ENCODE results near the gene CABYR. TPM values are rescaled to one million over a fixed set of nuclear protein-coding genes. Genes with fewer than 3 reads are reported as not detected.

CABYR gene
- total and polyA plus RNA-seq, 10 donors = 0.56 to 2.3 (median 1.4) TPM; not detected in 1

DNA sequence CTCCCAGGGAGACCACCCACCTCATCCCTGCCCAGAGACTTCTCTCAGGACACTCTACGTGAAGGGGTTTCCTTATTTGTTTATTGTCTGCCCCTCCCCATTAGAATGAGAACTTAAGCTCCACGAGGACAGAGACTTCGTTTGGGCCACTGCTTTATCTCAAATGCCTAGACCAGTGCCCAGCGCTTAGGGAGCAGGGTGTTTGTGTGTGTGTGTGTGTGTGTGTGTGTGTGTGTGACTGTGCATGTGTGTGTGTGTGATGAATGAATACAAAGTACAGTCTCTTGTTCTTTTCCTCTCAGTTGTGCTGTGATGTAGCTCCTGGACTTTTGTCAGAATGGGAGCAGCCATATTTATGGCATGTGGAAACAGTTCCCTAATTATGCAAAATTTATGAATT is 34.4 kb upstream of the CABYR start:
- Histone ChIP-seq H3K27me3 (replicated peaks in 1 of 7) (no peaks in the 10 kb centered on the region), H3K9me3 (no peaks in the 10 kb centered on the region), H3K4me1 (no peaks in the 10 kb centered on the region), H3K27ac (no peak overlapping the region), H3K4me3 (no peak overlapping the region), H3K36me3 (peaks cover 0 to 22% (median 0%) of the 10 kb centered on the region in 6 donors)
- intact Hi-C loops (cut with DNase I; ENCODE audit: low total_unique reads) = no loop called here
- TF ChIP-seq POLR2A (IDR thresholded peaks at IDR 0.05) (no peak), POLR2AphosphoS5 (IDR thresholded peaks at IDR 0.05) (no peak)
- TF ChIP-seq, protein P1, sequence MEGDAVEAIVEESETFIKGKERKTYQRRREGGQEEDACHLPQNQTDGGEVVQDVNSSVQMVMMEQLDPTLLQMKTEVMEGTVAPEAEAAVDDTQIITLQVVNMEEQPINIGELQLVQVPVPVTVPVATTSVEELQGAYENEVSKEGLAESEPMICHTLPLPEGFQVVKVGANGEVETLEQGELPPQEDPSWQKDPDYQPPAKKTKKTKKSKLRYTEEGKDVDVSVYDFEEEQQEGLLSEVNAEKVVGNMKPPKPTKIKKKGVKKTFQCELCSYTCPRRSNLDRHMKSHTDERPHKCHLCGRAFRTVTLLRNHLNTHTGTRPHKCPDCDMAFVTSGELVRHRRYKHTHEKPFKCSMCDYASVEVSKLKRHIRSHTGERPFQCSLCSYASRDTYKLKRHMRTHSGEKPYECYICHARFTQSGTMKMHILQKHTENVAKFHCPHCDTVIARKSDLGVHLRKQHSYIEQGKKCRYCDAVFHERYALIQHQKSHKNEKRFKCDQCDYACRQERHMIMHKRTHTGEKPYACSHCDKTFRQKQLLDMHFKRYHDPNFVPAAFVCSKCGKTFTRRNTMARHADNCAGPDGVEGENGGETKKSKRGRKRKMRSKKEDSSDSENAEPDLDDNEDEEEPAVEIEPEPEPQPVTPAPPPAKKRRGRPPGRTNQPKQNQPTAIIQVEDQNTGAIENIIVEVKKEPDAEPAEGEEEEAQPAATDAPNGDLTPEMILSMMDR (IDR thresholded peaks at IDR 0.05 in 8 of 11, conservative IDR thresholded peaks at IDR 0.05 in 3 of 11) = no peak
- DNase-seq = no peak
- 91 to 99% (median 95%) methylated on average over 4 of the region's 4 CpGs for WGBS, 5 donors

DNA sequence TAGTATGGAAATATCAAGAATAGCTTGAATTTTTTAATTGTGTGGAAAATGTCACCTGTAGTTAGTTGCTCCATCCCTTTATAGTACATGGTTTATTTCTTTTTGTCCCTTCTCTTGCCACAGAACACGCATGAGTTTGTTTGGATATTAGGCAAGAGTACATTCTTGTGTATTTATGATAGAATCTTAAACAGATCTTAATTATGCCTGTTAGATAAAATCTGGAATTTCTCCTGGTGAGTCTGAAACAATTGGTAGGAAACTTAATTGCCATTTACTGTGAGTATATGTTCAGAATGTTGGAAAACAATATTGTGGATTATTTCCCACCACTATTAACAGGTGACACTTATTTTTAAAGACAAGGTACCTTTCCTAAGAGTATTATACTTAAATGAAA is 30.2 kb upstream of the CABYR start:
- 85 to 97% (median 94%) methylated on average over 1 of the region's 1 CpG for WGBS, 5 donors
- H3K9me3 ChIP-seq = no peaks in the 10 kb centered on the region
- H3K4me3 ChIP-seq = no peak overlapping the region

DNA sequence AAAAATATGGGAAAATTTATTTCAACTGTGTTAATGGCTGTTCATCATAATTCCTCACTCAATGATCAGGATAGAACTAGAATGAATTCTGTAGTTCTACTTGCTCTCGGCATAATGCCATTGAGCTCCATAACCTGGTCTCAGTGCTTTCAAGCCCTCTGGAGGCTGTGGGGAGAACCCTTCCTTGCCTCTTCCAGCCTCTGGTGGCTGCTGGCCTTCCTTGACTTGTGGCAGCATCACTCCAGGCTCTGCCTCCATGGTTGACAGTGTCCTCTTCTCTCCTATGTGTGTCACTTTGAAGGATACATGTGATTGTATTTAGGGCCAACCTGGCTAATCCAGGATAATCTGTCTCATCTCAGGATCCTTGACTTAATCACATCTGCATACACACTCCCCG is 26.9 kb upstream of the CABYR start:
- H3K36me3 ChIP-seq = peaks cover 0 to 38% (median 0%) of the 10 kb centered on the region in 6 donors
- no peak overlapping the region for H3K27ac ChIP-seq
- no peak overlapping the region for H3K4me3 ChIP-seq
- DNase-seq = no peak
- WGBS, 5 donors = 91 to 100% (median 98%) methylated on average over 2 of the region's 2 CpGs
- H3K9me3 ChIP-seq = no peaks in the 10 kb centered on the region
- H3K27me3 ChIP-seq (replicated peaks in 1 of 7) = no peaks in the 10 kb centered on the region
- intact Hi-C loops (cut with DNase I; ENCODE audit: low total_unique reads) = loop anchor here (10.0 kb wide), 1 partner anchor 97 kb away; the partner anchor contains the start of gene TTC39C
- TF ChIP-seq POLR2AphosphoS5 (IDR thresholded peaks at IDR 0.05) = no peak
- TF ChIP-seq POLR2A (IDR thresholded peaks at IDR 0.05) = no peak
- TF ChIP-seq, protein P1 (IDR thresholded peaks at IDR 0.05 in 8 of 11, conservative IDR thresholded peaks at IDR 0.05 in 3 of 11) = no peak
- H3K4me1 ChIP-seq = peaks cover 0 to 17% (median 9%) of the 10 kb centered on the region in 6 donors

More for the DNA sequence above, 30.2 kb upstream of the CABYR start:
- TF ChIP-seq, protein P1 (IDR thresholded peaks at IDR 0.05 in 8 of 11, conservative IDR thresholded peaks at IDR 0.05 in 3 of 11) = no peak
- TF ChIP-seq POLR2A (IDR thresholded peaks at IDR 0.05) = no peak
- no peak overlapping the region for H3K27ac ChIP-seq
- peaks cover 0 to 18% (median 0%) of the 10 kb centered on the region in 6 donors for H3K36me3 ChIP-seq
- no peak for DNase-seq
- intact Hi-C loops (cut with DNase I; ENCODE audit: low total_unique reads) = no loop called here
- no peaks in the 10 kb centered on the region for H3K4me1 ChIP-seq
- H3K27me3 ChIP-seq (replicated peaks in 1 of 7) = no peaks in the 10 kb centered on the region

DNA sequence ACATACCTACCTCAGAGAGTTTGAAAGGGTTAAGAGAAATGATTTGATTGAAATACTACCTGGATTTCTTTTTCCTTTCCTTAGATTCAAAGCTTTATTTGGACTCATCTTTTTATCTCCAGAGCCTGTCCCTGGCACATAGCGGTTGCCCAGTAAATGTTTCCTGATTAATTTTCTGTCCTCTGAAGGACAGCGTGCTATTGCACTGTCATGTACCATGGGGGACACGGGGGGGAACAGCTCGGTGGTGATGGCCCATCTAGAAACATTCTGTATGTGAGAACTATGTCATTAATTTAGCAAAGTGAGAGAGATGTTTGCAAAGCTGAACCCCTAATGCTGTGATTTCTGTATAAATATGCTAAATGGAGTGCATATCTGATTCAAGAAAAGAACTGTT is 26.4 kb upstream of the CABYR start:
- H3K4me3 ChIP-seq = no peak overlapping the region
- no peak for DNase-seq
- H3K27ac ChIP-seq = no peak overlapping the region
- H3K27me3 ChIP-seq (replicated peaks in 1 of 7) = no peaks in the 10 kb centered on the region
- H3K36me3 ChIP-seq = peaks cover 0 to 43% (median 0%) of the 10 kb centered on the region in 6 donors
- H3K9me3 ChIP-seq = no peaks in the 10 kb centered on the region
- peaks cover 0 to 17% (median 9%) of the 10 kb centered on the region in 6 donors for H3K4me1 ChIP-seq
- intact Hi-C loops (cut with DNase I; ENCODE audit: low total_unique reads) = loop anchor here (10.0 kb wide), 1 partner anchor 98 kb away; the partner anchor contains the start of gene TTC39C
- TF ChIP-seq POLR2AphosphoS5 (IDR thresholded peaks at IDR 0.05) (no peak), POLR2A (IDR thresholded peaks at IDR 0.05) (no peak)
- TF ChIP-seq, protein P1 (IDR thresholded peaks at IDR 0.05 in 8 of 11, conservative IDR thresholded peaks at IDR 0.05 in 3 of 11) = no peak
- WGBS, 5 donors = 81 to 93% (median 90%) methylated on average over 4 of the region's 4 CpGs
